ENCODE measurements around the gene EHHADH.

EHHADH gene

GRCh38 chr3:185264849-185265553 is 11.2 kb upstream of the EHHADH start:
- no peak for TF ChIP-seq CTCF (IDR thresholded peaks at IDR 0.05)

- no peak for TF ChIP-seq CTCF (IDR thresholded peaks at IDR 0.05)
Measured at GRCh38 chr3:185263423-185263822, 9.6 kb upstream of the EHHADH start.

GRCh38 chr3:185257334-185257733 is 3.5 kb upstream of the EHHADH start:
- no peak for TF ChIP-seq CTCF (IDR thresholded peaks at IDR 0.05)

- no peak for TF ChIP-seq CTCF (IDR thresholded peaks at IDR 0.05)
Measured at GRCh38 chr3:185254799-185255198, 950 bp upstream of the EHHADH start.

- TF ChIP-seq CTCF (IDR thresholded peaks at IDR 0.05): no peak
Measured at GRCh38 chr3:185251272-185251671, 2.6 kb downstream of the EHHADH start.

- no peak for TF ChIP-seq CTCF (IDR thresholded peaks at IDR 0.05)
Measured at GRCh38 chr3:185250653-185251052, 3.2 kb downstream of the EHHADH start.

- no peak for TF ChIP-seq CTCF (IDR thresholded peaks at IDR 0.05)
Measured at GRCh38 chr3:185250247-185250646, 3.6 kb downstream of the EHHADH start.

GRCh38 chr3:185242642-185243041 is 11.2 kb downstream of the EHHADH start:
- TF ChIP-seq CTCF (IDR thresholded peaks at IDR 0.05): no peak

All from LNCAP (cell line).